ENCODE measurements around the gene JPH4.
A peak's percentile ranks its signal among the peaks of the same experiment; 100 is the strongest.

Gene JPH4

GRCh38 chr14:23609001-23609400, 30.4 kb upstream of the JPH4 start:
- peaks cover 21% of the 10 kb centered on the region for H3K4me1 ChIP-seq
- H3K9ac ChIP-seq, result no peak overlapping the region
- no peaks in the 10 kb centered on the region for H3K36me3 ChIP-seq
- H3K27me3 ChIP-seq, result no peaks in the 10 kb centered on the region
- H3K4me2 ChIP-seq, result no peak overlapping the region
- TF ChIP-seq Cebpa-rat (IDR thresholded peaks at IDR 0.05), result no peak
- H3K9me3 ChIP-seq, result peaks cover 24% of the 10 kb centered on the region
- no peak overlapping the region for H3K27ac ChIP-seq
- no peak overlapping the region for H3K4me3 ChIP-seq
- no peaks in the 10 kb centered on the region for H4K20me1 ChIP-seq

- no peaks in the 10 kb centered on the region for H4K20me1 ChIP-seq
- H3K4me3 ChIP-seq, result no peak overlapping the region
- no peak overlapping the region for H3K9ac ChIP-seq
- H3K9me3 ChIP-seq, result peaks cover 24% of the 10 kb centered on the region
- H3K4me2 ChIP-seq, result no peak overlapping the region
- no peaks in the 10 kb centered on the region for H3K27me3 ChIP-seq
- H3K27ac ChIP-seq, result no peak overlapping the region
- TF ChIP-seq Cebpa-rat (IDR thresholded peaks at IDR 0.05), result no peak
- no peaks in the 10 kb centered on the region for H3K36me3 ChIP-seq
- peaks cover 21% of the 10 kb centered on the region for H3K4me1 ChIP-seq
Observed at GRCh38 chr14:23608454-23608853, 29.9 kb upstream of the JPH4 start.

GRCh38 chr14:23605931-23606585, 27.5 kb upstream of the JPH4 start:
- no peak for TF ChIP-seq Cebpa-rat (IDR thresholded peaks at IDR 0.05)
- no peak overlapping the region for H3K4me3 ChIP-seq
- H3K4me2 ChIP-seq, result no peak overlapping the region
- H3K9me3 ChIP-seq, result peaks cover 24% of the 10 kb centered on the region
- H4K20me1 ChIP-seq, result no peaks in the 10 kb centered on the region
- no peaks in the 10 kb centered on the region for H3K27me3 ChIP-seq
- peaks cover 27% of the 10 kb centered on the region for H3K4me1 ChIP-seq
- H3K27ac ChIP-seq, result no peak overlapping the region
- H3K9ac ChIP-seq, result no peak overlapping the region
- no peaks in the 10 kb centered on the region for H3K36me3 ChIP-seq

GRCh38 chr14:23604675-23605170, 26.1 kb upstream of the JPH4 start:
- no peaks in the 10 kb centered on the region for H4K20me1 ChIP-seq

GRCh38 chr14:23604148-23604547, 25.6 kb upstream of the JPH4 start:
- Histone ChIP-seq H3K4me1 (peaks cover 11% of the 10 kb centered on the region), H3K27me3 (no peaks in the 10 kb centered on the region), H3K36me3 (no peaks in the 10 kb centered on the region), H3K9me3 (peaks cover 22% of the 10 kb centered on the region), H3K4me2 (no peak overlapping the region), H3K27ac (no peak overlapping the region), H3K9ac (no peak overlapping the region), H4K20me1 (no peaks in the 10 kb centered on the region), H3K4me3 (no peak overlapping the region)
- no peak for TF ChIP-seq Cebpa-rat (IDR thresholded peaks at IDR 0.05)

More at GRCh38 chr14:23604675-23605170, 26.1 kb upstream of the JPH4 start:
- Histone ChIP-seq H3K9me3 (peaks cover 22% of the 10 kb centered on the region), H3K9ac (no peak overlapping the region), H3K4me3 (no peak overlapping the region), H3K27me3 (no peaks in the 10 kb centered on the region), H3K4me1 (peaks cover 13% of the 10 kb centered on the region), H3K36me3 (no peaks in the 10 kb centered on the region), H3K27ac (no peak overlapping the region), H3K4me2 (no peak overlapping the region)
- TF ChIP-seq Cebpa-rat (IDR thresholded peaks at IDR 0.05), result no peak

- no peak overlapping the region for H3K27ac ChIP-seq
- no peak overlapping the region for H3K4me3 ChIP-seq
- H3K27me3 ChIP-seq, result no peaks in the 10 kb centered on the region
- H3K9ac ChIP-seq, result no peak overlapping the region
- H3K36me3 ChIP-seq, result no peaks in the 10 kb centered on the region
- TF ChIP-seq Cebpa-rat (IDR thresholded peaks at IDR 0.05), result no peak
- no peak overlapping the region for H3K4me2 ChIP-seq
- H3K4me1 ChIP-seq, result peaks cover 11% of the 10 kb centered on the region
- H3K9me3 ChIP-seq, result peaks cover 17% of the 10 kb centered on the region
- no peaks in the 10 kb centered on the region for H4K20me1 ChIP-seq
Observed at GRCh38 chr14:23603103-23603502, 24.5 kb upstream of the JPH4 start.

- peaks cover 11% of the 10 kb centered on the region for H3K4me1 ChIP-seq
- H3K27me3 ChIP-seq, result no peaks in the 10 kb centered on the region
- peak overlapping the region; percentile 37 for H3K4me2 ChIP-seq
- H3K27ac ChIP-seq, result no peak overlapping the region
- peaks cover 14% of the 10 kb centered on the region for H3K9me3 ChIP-seq
- H3K36me3 ChIP-seq, result no peaks in the 10 kb centered on the region
- no peak overlapping the region for H3K4me3 ChIP-seq
- no peak overlapping the region for H3K9ac ChIP-seq
- no peaks in the 10 kb centered on the region for H4K20me1 ChIP-seq
- TF ChIP-seq Cebpa-rat (IDR thresholded peaks at IDR 0.05), result no peak
Observed at GRCh38 chr14:23602181-23603095, 23.8 kb upstream of the JPH4 start.

GRCh38 chr14:23601845-23602180, 23.2 kb upstream of the JPH4 start:
- no peaks in the 10 kb centered on the region for H3K36me3 ChIP-seq
- H3K9me3 ChIP-seq, result peaks cover 14% of the 10 kb centered on the region
- no peaks in the 10 kb centered on the region for H4K20me1 ChIP-seq
- peaks cover 11% of the 10 kb centered on the region for H3K4me1 ChIP-seq
- TF ChIP-seq Cebpa-rat (IDR thresholded peaks at IDR 0.05), result no peak
- H3K27me3 ChIP-seq, result no peaks in the 10 kb centered on the region
- no peak overlapping the region for H3K4me3 ChIP-seq
- H3K27ac ChIP-seq, result no peak overlapping the region
- peak overlapping the region; percentile 37 for H3K4me2 ChIP-seq
- H3K9ac ChIP-seq, result no peak overlapping the region

GRCh38 chr14:23601424-23601823, 22.8 kb upstream of the JPH4 start:
- H3K9ac ChIP-seq, result no peak overlapping the region
- peak overlapping the region; percentile 37; the same call in 1 of the 2 replicates for H3K4me2 ChIP-seq
- no peak for TF ChIP-seq Cebpa-rat (IDR thresholded peaks at IDR 0.05)

GRCh38 chr14:23600806-23601205, 22.2 kb upstream of the JPH4 start:
- Histone ChIP-seq H3K9ac (no peak overlapping the region), H3K27me3 (no peaks in the 10 kb centered on the region), H3K9me3 (peaks cover 14% of the 10 kb centered on the region), H3K4me2 (no peak overlapping the region), H3K4me3 (no peak overlapping the region), H3K27ac (no peak overlapping the region), H3K36me3 (no peaks in the 10 kb centered on the region), H4K20me1 (no peaks in the 10 kb centered on the region), H3K4me1 (peaks cover 11% of the 10 kb centered on the region)
- no peak for TF ChIP-seq Cebpa-rat (IDR thresholded peaks at IDR 0.05)

More at GRCh38 chr14:23601424-23601823, 22.8 kb upstream of the JPH4 start:
- Histone ChIP-seq H3K27me3 (no peaks in the 10 kb centered on the region), H3K9me3 (peaks cover 14% of the 10 kb centered on the region), H3K4me3 (no peak overlapping the region), H3K36me3 (no peaks in the 10 kb centered on the region), H3K27ac (no peak overlapping the region), H3K4me1 (peaks cover 11% of the 10 kb centered on the region), H4K20me1 (no peaks in the 10 kb centered on the region)
